GM13977 (cell line): ENCODE data around the gene TSHZ1.

Source experiments
- DNase-seq: peaks from one replicate; pipeline ENCODE4 v3.0.0; 2012; ENCODE audit warnings: low spot score
- in situ Hi-C: fragments of 300-500 bp; cut with MboI; formaldehyde crosslinking; loops from one replicate; pipeline ENCODE4 v1.12.0; 2022; ENCODE audit warnings: low sequenced_read_pairs, low pct_unique_long_range_greater_than_20kb, mixed read lengths, inconsistent platforms; ENCODE audit not compliant: unreplicated experiment
- TF ChIP-seq, protein P1 (sequence below): IDR thresholded peaks from 2 replicates; pipeline ENCODE4 v1.5.1; 2012; ENCODE audit warnings: mild to moderate bottlenecking, control low read depth; ENCODE audit not compliant: insufficient read depth; ENCODE audit errors: extremely low read depth, missing control alignments

The TSHZ1 gene

DNA sequence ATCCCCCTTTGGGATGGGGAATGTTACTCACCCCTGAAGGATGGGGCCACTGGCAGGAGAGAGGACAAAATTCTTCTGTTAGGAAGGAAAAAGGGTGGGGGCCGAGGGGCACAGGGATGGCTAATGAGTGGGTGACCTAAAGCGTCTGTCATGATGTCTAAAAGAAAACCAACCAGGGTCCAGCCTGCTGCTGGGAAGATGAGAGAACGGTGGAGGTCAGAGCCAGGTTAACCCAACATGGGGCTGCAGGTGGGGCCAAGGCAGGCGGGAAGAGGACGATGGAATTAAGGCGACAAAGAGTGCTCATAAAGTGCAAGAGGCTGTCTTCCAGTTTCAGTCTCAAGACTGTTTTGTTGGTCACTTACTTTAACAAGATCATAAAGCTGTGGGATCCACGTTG, 126.8 kb downstream of the TSHZ1 start:
- TF ChIP-seq, protein P1, sequence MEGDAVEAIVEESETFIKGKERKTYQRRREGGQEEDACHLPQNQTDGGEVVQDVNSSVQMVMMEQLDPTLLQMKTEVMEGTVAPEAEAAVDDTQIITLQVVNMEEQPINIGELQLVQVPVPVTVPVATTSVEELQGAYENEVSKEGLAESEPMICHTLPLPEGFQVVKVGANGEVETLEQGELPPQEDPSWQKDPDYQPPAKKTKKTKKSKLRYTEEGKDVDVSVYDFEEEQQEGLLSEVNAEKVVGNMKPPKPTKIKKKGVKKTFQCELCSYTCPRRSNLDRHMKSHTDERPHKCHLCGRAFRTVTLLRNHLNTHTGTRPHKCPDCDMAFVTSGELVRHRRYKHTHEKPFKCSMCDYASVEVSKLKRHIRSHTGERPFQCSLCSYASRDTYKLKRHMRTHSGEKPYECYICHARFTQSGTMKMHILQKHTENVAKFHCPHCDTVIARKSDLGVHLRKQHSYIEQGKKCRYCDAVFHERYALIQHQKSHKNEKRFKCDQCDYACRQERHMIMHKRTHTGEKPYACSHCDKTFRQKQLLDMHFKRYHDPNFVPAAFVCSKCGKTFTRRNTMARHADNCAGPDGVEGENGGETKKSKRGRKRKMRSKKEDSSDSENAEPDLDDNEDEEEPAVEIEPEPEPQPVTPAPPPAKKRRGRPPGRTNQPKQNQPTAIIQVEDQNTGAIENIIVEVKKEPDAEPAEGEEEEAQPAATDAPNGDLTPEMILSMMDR = no peak
- in situ Hi-C loops = no loop called here
- DNase-seq = no peak

DNA sequence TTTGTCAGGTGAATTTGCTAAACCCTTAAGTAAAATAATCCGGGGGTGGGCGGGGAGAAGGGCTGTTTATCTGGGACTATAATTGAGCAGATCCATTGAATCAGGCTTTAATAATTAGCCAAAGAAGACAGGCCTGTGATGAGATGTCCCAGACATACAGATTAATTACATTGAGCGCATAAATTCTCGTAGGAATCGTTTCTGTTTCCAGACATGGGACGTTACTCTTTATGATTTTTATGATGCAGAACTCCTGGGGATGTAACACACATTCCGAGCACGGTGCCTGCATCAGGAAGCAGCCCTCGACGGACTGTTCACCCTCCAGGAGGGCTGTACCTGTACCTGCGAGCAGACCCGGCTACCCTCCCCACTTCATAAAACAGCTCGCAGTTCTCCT, 128.0 kb downstream of the TSHZ1 start:
- in situ Hi-C loops = no loop called here
- DNase-seq = no peak
- TF ChIP-seq, protein P1 = no peak
